ENCODE data around the gene SLIT2.

The SLIT2 gene, protein sequence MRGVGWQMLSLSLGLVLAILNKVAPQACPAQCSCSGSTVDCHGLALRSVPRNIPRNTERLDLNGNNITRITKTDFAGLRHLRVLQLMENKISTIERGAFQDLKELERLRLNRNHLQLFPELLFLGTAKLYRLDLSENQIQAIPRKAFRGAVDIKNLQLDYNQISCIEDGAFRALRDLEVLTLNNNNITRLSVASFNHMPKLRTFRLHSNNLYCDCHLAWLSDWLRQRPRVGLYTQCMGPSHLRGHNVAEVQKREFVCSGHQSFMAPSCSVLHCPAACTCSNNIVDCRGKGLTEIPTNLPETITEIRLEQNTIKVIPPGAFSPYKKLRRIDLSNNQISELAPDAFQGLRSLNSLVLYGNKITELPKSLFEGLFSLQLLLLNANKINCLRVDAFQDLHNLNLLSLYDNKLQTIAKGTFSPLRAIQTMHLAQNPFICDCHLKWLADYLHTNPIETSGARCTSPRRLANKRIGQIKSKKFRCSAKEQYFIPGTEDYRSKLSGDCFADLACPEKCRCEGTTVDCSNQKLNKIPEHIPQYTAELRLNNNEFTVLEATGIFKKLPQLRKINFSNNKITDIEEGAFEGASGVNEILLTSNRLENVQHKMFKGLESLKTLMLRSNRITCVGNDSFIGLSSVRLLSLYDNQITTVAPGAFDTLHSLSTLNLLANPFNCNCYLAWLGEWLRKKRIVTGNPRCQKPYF (N-terminal part only)

DNA sequence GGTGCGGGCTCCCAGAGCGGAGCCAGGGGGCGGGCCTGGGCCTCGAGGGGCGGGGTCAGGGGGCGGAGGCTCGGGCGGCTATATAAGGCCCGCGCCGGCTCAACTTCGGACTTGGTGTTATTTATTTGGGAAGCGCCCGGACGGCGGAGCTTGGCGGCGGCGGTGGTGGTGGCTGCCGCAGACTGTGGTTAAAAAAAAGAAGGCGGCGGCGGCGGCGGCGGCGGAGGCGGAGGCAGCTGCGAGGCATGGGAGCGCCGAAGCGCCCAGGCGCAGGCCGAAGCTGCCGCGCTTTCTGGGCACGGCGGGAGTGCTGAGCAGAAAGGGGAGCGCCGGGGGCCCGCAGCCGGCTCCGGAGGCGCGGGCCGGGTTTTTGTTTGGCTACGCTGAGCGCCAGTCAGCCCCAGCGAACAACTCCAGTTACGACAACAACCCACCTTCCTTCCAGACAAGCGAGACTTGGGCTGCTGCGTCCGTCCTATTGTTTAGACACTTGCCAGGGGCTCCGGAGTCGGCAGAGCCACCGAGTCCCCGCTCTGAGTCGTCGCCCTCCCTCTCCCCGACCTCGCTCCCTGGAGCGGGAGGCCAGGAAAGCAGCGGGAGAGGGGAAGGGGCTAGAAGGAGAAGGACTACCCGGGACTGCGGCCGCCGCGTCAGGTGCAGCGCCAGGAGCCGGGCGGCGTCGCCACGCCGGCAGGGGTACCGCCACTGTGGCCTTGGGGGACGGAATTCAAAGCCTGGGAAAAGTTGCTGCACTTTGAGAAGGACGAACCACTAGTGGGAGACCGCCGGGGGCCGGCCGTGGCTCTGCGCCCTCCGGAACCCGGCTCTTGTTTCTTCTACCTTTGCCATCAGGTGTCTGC, at the start of gene SLIT2:
SLIT2 (plus strand) TSS at position 110 of the 860 bp plus-strand sequence. CDS start 1,911 bp downstream, outside the sequence.
- DNase-seq (ENCODE audit: low read depth in 3 of 3), result no peak

DNA sequence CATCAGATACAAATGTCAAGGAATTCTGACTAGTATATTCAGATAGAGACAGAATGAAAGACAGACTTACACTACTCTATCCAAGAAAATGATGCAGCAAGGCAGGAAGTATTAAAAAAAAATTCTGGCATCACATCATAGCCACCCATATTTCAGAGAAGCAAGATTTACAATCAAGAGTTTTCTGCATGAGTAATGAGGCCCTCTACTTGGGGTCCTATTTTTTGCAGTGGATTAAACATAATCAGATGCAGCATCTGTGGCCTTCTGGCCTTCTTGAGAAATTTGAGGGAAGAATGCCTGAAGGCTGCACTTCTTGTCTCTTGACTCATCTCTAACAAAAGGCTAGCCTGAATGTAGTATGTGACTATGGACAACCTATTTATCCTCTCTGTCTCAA, 48.2 kb upstream of the SLIT2 start:
- DNase-seq (ENCODE audit: low read depth in 3 of 3), result no peak

DNA sequence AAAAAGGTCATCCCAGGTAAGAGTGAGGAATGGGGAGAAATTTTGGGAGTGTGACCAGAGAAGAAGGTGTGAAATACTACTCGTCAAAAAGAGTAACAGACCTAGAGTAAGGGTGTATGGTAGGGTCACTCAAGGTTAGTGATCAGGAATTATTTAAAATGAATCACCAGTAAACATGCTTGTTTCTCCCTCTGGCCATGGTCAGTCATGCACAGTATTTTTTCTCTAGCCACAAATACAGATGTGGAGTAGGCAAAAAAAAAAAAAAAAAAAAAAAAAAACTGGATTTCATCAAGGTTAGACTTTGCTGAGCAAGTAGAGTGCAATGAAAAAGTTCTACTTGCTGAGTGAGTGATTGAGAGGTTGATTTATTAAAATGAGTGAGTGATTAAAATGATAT, 34.2 kb upstream of the SLIT2 start:
- DNase-seq (ENCODE audit: low read depth in 3 of 3), result no peak

DNA sequence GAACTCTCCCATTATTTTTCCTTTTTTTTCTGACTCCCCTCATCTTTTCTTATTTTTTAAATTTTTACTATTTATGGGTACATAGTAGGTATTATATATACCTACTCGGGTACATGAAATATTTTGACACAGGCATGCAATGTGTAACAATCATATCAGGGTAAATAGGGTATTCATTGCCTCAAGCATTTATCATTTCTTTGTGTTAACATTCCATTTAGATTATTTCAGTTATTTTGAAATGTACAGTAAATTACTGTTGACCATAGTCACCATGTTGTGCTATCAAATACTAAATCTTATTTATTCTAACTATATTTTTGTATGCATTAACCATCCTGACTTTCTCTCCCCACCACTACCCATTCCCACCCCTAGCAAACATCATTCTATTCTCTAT, 33.8 kb upstream of the SLIT2 start:
- no peak for DNase-seq (ENCODE audit: low read depth in 3 of 3)

DNA sequence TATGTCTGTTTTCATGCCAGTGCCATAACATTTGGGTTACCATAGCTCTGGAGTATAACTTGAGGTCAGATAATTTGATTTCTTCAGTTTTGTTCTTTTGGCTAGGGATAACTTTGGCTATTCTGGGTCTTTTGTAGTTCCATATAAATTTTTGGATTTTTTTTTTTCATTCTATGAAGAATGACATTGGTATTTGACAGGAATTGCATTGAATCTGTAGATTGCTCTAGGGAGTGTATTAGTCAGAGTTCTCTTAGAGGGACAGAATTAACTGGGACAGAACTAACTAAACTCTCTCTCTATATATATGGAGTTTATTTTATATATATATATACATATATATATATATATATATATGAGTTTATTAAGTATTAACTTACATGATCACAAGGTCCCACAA, 32.2 kb upstream of the SLIT2 start:
- no peak for DNase-seq (ENCODE audit: low read depth in 3 of 3)

DNA sequence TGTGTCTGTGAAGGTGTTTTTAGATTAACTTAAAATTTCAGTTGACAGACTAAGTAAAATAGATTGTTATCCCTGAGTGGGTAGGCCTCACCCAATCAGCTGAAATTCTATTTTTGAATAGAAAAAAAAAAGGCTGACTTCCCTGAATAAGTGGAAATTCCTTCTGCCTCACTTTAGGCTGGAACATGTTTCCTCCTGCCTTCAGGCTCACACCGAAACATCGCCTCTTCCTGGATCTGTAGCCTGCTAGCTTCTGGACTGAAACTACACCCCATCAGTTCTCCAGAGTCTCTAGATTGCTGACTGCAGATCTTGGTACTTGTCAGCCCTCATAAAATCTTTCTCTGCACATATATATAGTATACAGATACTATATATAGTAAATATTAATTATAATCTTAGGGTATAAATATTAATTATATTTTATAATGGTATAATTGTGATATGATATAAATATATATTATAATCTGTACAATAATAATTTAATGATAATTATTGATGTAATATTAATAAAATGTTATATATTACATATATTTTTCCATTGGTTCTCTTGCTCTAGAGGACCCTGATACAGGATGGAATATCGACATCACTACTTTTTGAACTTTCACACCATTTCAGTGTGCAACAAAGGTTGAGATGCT, 13.7 kb upstream of the SLIT2 start:
- no peak for DNase-seq (ENCODE audit: low read depth in 3 of 3)

DNA sequence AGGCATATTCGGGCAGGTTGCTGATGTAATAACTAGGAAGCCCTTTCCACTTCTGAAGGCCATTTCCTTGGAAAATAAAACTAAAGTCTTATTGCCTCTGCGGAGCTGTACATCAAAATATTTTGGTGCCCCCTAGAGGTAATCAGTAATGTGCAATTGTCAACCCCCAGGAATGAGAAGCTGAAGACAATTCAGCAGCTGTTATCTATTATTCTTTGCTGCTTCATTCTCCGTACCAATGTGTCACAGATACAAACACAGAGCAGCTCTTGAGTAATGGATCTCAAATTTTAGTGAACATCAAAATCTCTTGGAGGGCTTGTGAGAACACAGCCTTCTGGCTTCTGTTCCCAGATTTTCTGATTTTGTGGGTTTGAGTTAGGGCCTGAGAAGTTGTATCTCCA, 3.5 kb upstream of the SLIT2 start:
- no peak for DNase-seq (ENCODE audit: low read depth in 3 of 3)

DNA sequence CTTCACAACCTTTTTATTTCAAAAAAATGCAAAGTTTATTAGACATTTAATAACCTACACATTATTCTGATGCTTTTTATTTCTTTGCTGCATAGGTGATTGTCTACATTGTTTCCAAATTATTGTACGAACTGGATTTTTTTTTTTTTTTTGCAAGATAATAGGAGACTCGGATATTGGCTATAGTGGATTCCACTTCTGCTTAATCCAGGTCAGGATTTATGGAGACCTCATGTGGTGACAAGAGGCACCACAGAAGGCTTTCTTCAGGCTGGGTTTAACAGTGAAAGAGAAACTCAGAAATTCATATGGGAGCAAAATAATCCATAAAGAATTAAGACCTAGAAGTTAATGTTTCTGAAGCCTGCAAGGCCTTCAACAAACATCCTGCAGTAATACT, 2.4 kb upstream of the SLIT2 start:
- no peak for DNase-seq (ENCODE audit: low read depth in 3 of 3)

DNA sequence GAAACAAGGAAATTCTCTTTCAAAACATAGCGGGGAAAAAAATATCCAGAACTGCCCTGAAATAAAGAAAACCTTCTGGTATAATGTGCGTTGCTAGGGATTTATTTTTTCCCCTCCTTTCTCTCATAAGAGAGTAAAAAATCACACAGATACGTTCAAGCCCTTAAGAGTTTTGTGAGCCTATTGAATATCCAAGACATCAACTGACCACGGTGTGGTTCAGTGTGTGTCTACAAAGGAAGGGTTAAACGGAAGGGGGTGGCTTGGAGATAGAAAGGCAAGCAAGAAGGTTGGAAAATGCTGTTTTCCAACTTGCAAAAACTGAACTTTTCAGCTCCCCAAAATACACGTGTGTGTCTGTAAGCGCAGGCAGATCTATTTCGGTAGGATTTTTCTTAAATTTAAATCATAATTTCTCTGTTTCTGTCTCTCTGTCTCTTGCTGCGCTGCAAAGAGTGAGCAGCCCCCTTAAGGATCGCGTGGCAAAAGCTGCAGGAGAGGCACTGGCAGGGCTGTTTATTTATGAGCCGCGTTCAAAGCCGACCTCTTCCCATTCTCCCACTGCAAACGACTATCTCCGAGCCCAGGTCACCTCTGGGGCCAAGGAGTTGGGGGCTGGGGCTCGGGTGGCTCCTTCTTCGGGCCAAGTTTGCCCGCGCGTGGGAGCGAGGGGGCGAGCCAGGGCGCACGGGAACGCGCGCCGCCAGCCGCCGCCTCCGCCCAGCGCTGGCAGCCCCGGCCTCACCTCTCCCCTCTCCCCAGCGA, 492 bp upstream of the SLIT2 start:
- DNase-seq (ENCODE audit: low read depth in 3 of 3), result no peak

DNA sequence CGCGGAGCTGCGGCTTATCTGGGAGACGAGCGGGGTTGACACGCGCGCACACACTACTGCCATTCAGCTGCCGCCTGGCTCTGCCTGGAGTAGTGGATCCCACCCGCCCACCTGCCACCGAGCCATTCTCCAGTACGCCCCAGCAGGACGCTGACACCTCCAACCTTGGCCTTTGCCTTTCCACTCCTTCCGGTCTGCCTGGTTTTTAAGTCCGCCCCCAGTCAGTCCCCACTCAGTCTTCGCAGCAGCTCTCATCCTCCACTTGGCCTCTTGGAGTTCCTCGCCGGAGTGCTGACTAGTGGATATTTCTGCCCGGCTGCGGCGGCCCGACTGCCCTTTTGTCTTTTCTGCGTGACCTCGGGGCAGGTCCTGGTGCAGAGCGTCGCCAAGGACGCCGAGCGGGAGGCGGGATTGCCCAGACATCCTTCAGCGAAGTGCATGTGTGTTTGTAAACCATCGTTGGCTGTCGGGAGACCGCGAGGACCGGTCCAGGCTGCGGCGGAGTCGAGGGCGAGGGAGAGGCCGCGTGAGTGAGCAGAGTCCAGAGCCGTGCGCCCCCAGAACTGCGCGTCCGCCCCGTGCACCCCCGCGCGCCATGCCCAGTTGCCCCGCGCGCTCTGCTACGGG, 1.1 kb downstream of the SLIT2 start:
- DNase-seq (ENCODE audit: low read depth in 3 of 3), result no peak

DNA sequence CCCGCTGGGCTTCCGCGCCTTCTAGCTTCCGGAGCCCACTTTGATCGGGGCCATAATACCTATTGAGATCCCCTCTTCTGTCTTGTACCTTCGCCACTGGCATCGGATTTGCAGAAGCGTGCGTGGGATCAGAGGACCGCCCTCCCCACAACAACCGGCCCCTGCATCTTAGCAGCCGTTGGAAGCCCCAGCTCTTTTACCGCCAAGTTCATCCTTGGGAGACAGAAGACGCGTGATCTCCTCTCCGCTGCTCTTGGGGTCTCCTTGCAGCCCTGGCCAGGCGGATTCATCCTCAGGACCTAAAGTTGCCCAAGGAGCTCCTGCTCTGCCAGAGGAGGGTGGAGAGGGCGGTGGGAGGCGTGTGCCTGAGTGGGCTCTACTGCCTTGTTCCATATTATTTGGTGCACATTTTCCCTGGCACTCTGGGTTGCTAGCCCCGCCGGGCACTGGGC, 1.6 kb downstream of the SLIT2 start:
- no peak for DNase-seq (ENCODE audit: low read depth in 3 of 3)

DNA sequence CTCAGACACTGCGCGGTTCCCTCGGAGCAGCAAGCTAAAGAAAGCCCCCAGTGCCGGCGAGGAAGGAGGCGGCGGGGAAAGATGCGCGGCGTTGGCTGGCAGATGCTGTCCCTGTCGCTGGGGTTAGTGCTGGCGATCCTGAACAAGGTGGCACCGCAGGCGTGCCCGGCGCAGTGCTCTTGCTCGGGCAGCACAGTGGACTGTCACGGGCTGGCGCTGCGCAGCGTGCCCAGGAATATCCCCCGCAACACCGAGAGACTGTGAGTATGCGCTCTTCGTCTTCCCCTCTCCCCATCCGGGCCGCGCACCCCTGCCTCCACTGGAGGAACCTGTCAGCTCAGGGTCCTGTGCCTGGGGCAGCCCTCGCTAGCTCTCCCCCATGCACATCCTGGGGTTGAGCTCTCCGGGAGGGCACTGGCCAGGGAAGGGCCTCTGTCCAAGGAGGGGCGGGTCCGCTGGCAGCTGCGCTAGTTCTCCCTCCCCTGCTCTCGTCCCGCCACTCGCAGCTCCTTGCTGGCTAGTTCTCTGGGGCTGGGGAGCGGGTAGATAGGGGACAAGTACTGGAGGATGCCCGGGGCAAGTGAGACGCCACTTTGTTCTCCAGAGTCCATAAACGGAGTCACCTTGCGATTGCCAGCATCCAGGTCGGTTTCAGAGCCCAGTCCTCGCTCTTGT, 2.2 kb downstream of the SLIT2 start:
- no peak for DNase-seq (ENCODE audit: low read depth in 3 of 3)

DNA sequence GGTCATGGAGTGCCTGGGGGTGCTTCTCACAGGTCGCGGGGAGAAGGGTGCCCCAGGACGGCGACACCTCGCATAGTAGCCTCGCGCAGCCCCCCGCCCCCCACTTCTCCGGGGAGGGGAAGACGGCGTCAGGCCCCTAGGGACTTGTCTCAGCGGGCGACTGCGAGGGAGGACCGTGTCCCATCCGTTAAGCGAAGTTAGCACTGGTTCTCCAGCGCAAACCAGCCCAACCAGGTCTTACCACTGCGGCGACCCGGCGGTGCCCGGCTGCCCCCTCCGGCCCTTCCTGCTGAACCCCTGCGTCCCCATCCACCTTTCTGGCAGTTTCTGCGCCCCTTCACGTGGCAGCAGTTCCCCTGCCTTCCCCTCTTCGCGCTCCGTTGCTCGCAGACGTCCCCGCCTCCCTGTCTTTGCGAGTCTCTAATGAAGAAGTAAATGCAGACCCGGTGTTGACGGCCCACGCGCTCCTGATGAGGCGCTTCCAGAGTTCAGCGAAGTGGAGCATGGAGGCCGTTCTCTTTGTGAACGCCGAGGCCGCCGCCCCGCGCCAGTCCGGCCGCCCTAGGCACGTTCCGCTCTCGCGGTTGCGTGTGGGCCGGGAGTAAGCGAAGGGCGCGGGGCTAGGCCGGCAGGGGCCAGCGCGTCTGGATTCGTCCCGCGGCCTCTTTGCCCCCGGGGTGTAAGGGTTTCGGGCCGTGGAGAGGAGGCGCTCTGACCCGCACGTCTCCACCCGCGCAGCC, 3.0 kb downstream of the SLIT2 start:
- DNase-seq (ENCODE audit: low read depth in 3 of 3), result no peak

DNA sequence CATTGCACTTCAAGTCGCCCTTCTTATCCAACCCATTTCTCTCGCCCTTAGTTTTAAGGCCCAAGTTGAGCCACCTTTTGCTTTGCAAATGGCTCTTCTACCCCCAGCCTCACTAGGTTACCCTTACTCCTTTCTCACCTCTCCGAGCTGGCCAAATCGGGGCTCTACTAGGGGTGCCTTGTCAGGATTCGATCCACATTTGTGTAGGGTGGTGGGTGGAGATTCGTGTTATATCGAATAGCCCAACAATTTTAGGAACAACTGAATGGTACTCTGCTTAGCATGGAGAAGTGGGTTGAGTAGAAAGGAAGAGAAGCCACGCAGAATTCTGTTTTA, 3.5 kb downstream of the SLIT2 start:
- no peak for DNase-seq (ENCODE audit: low read depth in 3 of 3)

DNA sequence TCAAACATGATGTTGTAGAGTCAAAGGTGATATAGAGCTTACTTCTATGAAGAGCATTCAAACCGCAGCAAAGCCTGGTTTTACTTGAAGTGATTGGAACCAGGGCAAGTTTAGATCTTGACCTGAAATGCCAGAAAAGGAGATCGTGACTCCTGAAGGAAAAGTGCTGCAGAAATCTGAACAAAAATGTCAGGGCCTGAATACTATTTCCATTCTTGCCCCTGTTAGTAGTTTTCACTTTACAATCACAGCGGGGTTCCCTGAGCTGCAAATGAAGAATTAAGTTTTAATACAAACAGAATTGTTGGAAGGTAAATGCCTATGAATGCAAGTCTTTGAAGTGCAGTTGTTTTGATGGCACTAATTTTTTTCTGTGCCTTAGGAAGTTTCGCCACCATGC, 4.1 kb downstream of the SLIT2 start:
- no peak for DNase-seq (ENCODE audit: low read depth in 3 of 3)

DNA sequence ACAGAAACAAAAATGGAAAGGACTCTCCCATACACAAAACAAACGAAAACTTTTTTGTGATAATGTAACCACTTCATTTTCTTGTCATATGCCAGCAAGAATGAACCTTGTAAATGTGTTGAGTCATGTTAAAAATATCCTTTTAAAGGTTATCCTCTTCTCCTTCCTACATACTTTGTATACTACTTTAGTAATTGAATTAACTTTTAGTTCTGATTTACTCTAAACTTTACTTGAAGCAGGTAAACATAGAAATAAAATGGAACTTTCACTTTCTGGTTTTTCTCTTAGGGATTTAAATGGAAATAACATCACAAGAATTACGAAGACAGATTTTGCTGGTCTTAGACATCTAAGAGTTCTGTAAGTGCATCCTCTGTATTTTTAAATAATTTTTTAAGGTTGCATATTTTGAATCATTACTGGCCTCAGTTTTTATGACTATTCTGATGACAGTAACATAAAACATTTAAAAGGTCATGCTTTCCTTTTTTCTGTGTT, 4.7 kb downstream of the SLIT2 start:
- no peak for DNase-seq (ENCODE audit: low read depth in 3 of 3)

DNA sequence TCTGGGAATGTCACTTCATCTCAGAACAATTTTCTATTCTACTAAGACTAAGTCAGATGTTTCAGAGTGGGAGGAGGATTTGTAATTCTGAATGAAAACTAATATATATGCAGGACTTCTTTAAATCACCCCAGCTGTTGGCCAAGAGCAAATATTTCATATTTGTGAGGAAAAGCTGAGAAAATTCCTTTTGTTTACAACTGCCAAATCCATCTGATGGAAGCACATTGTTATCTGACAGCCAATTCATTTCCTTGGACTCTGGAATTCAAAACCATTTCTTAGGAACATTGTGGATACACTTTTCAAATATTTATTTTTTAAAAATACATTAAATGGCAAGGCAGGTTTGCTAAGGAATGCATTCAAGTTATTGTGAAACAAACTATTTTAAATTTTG, 8.0 kb downstream of the SLIT2 start:
- DNase-seq (ENCODE audit: low read depth in 3 of 3), result no peak

DNA sequence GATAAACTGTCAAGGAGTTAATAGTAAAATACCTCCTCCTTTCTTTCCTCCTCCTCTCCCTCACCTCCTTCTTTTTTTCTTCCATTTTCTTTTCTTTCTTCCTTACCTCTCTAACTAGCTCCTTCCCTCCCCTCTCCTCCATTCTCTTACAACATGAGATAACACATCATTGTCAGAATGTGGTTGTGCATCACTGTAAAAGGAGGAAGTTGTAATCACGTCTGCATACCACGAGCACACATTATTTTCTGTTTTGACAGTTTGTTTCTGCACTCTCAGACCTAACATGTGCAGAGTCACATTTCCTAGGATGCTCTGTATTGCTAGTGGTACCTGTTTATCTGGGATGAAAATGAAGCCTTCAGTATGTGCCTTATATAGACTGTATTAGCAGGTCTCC, 9.1 kb downstream of the SLIT2 start:
- no peak for DNase-seq (ENCODE audit: low read depth in 3 of 3)

DNA sequence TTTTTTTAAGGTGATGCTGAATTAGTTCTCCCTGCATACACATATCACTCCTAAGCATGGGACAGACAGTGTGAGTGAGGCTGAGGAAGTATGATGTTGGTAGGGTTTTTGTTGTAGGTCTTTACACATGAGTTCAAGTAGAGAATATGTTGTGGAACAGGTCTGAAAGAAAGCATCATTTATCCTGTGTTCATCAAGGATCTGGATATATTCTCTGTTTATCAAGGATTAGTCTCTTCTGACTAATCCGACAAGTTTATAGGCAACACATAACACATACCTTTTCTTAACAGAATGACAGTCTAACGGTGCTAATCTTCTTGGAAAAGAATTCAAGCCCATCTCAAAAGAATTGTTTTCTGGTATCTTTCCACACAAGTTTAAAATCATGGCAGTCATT, 10.5 kb downstream of the SLIT2 start:
- DNase-seq (ENCODE audit: low read depth in 3 of 3), result no peak
